ENCODE data around the gene P4HA1.

DNA sequence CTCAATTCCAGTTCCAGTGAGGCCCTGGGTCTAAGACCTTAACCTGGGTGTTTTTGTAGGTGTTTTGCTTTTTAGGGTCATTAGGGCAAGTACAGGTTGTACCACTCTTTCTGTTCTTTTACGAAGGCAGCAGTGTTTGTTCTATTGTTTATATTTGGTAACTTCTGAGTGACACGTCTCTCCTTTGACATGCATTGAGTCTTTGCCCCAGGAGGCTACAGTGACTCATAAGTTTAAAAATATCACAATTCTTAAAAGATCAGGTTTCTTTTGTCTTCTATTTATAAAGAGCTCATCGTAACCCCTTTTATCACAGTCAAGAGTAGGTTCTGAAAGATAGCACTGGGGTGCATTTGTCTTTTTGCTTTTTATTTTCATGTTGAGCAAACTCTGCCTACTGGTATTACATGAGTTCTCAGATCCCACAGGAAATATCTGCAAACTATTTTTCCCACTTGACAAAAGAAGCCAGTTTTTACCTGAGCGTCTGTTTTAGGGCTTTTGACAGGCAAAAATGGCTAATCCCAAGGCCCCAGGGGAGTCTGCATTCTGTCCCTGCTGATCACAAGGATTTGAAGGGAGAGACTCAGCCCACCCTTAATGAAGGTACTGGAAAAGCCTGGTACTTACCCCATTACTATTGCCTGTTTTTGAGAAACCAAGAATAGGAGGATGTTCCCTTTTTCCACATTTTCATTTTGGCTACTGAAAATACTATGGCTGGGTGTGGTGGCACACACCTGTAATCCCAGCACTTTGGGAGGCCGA is 21.5 kb upstream of the P4HA1 start:
- TF ChIP-seq, protein P1, sequence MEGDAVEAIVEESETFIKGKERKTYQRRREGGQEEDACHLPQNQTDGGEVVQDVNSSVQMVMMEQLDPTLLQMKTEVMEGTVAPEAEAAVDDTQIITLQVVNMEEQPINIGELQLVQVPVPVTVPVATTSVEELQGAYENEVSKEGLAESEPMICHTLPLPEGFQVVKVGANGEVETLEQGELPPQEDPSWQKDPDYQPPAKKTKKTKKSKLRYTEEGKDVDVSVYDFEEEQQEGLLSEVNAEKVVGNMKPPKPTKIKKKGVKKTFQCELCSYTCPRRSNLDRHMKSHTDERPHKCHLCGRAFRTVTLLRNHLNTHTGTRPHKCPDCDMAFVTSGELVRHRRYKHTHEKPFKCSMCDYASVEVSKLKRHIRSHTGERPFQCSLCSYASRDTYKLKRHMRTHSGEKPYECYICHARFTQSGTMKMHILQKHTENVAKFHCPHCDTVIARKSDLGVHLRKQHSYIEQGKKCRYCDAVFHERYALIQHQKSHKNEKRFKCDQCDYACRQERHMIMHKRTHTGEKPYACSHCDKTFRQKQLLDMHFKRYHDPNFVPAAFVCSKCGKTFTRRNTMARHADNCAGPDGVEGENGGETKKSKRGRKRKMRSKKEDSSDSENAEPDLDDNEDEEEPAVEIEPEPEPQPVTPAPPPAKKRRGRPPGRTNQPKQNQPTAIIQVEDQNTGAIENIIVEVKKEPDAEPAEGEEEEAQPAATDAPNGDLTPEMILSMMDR (IDR thresholded peaks at IDR 0.05), result no peak
- no peak for TF ChIP-seq POLR2A (IDR thresholded peaks at IDR 0.05)
